CD14-positive monocyte (primary cell): Measurements from ENCODE around the gene DIPK1A. TPM values are rescaled to one million over a fixed set of nuclear protein-coding genes. Genes with fewer than 3 reads are reported as not detected.

Experiments
- DNase-seq, 3 donors: peaks; one replicate each; pipeline ENCODE4 v3.0.0-alpha.2; 2011 to 2022
- H2AFZ ChIP-seq: 2 replicates; pipeline ENCODE4 v1.6.0; 2012; ENCODE audit warnings: mild to moderate bottlenecking, low read depth, low read length, inconsistent platforms; ENCODE audit not compliant: insufficient read depth, poor library complexity, severe bottlenecking
- H3K27ac ChIP-seq, 2 donors: 1 replicate in 1 of 2; 2 replicates in 1 of 2; pipeline ENCODE4 v1.5.1; 2012 to 2013; ENCODE audit warnings: low read length in 2 of 2, control low read depth in 1 of 2, inconsistent platforms in 1 of 2, low read depth in 1 of 2, mild to moderate bottlenecking in 1 of 2
- H3K27me3 ChIP-seq, 2 donors: one replicate each; pipeline versions ENCODE4 v1.6.0 to v1.6.1; 2011 to 2013; ENCODE audit warnings: low read length in 2 of 2; ENCODE audit not compliant: control insufficient read depth in 2 of 2, insufficient read depth in 2 of 2
- H3K36me3 ChIP-seq, 2 donors: replicated peaks in 1 of 2; 1 replicate in 1 of 2; 2 replicates in 1 of 2; pipeline versions ENCODE4 v1.5.1 to v1.6.1; 2012 to 2013; ENCODE audit warnings: low read length in 2 of 2, control low read depth in 1 of 2, inconsistent platforms in 1 of 2, mild to moderate bottlenecking in 1 of 2; ENCODE audit not compliant: insufficient read depth in 2 of 2, control insufficient read depth in 1 of 2
- H3K4me1 ChIP-seq, 2 donors: 1 replicate in 1 of 2; 2 replicates in 1 of 2; pipeline versions ENCODE4 v1.5.1 to v1.6.1; 2012 to 2013; ENCODE audit warnings: low read length in 2 of 2, control low read depth in 1 of 2, inconsistent platforms in 1 of 2, mild to moderate bottlenecking in 1 of 2, moderate library complexity in 1 of 2; ENCODE audit not compliant: insufficient read depth in 2 of 2, control insufficient read depth in 1 of 2
- H3K4me2 ChIP-seq: replicated peaks from 2 replicates; pipeline ENCODE3; 2012; ENCODE audit warnings: low read length, moderate library complexity, mild to moderate bottlenecking; ENCODE audit not compliant: poor library complexity, severe bottlenecking; ENCODE audit errors: extremely low read depth
- H3K4me3 ChIP-seq, 3 experiments: fragments of 200-600 bp in 1 of 3; sonication (generic) in 1 of 3; replicated peaks in 1 of 3; 1 replicate in 2 of 3; 2 replicates in 1 of 3; pipeline ENCODE4 v1.5.1; 2011 to 2013; ENCODE audit warnings: low read length in 3 of 3, mild to moderate bottlenecking in 3 of 3, control low read depth in 2 of 3, low read depth in 2 of 3, inconsistent platforms in 1 of 3, moderate library complexity in 1 of 3
- H3K79me2 ChIP-seq: 2 replicates; pipeline ENCODE4 v1.6.0; 2012; ENCODE audit warnings: mild to moderate bottlenecking, control low read depth, inconsistent platforms, low read length, moderate library complexity; ENCODE audit not compliant: insufficient read depth
- H3K9ac ChIP-seq: 2 replicates; pipeline ENCODE4 v1.6.0; 2017; ENCODE audit warnings: low read length, mild to moderate bottlenecking; ENCODE audit not compliant: insufficient read depth, poor library complexity, severe bottlenecking
- H3K9me3 ChIP-seq, 2 donors: replicated peaks in 1 of 2; 1 replicate in 1 of 2; 2 replicates in 1 of 2; pipeline versions ENCODE4 v1.5.1 to v1.6.1; 2012 to 2013; ENCODE audit warnings: low read length in 2 of 2, control low read depth in 1 of 2; ENCODE audit not compliant: control insufficient read depth in 1 of 2, insufficient read depth in 1 of 2
- H4K20me1 ChIP-seq: 2 replicates; pipeline ENCODE4 v1.6.0; 2012; ENCODE audit warnings: mild to moderate bottlenecking, low read length, control low read depth, moderate library complexity; ENCODE audit not compliant: insufficient read depth
- H3K27ac Mint-ChIP-seq, 7 donors: one replicate each; pipeline ENCODE4 v1.8.0; 2020; ENCODE audit warnings: mild to moderate bottlenecking in 7 of 7, mixed read lengths in 7 of 7, moderate library complexity in 6 of 7, inconsistent platforms in 2 of 7
- H3K27me3 Mint-ChIP-seq, 3 donors: one replicate each; pipeline ENCODE4 v1.8.0; 2021 to 2022; ENCODE audit warnings: low read depth in 3 of 3, mild to moderate bottlenecking in 3 of 3, mixed read lengths in 3 of 3, moderate library complexity in 3 of 3, inconsistent platforms in 1 of 3
- H3K36me3 Mint-ChIP-seq, 2 donors: one replicate each; pipeline ENCODE4 v1.8.0; 2020; ENCODE audit warnings: mixed read lengths in 2 of 2, inconsistent platforms in 1 of 2, mild to moderate bottlenecking in 1 of 2
- H3K4me1 Mint-ChIP-seq: one replicate; pipeline ENCODE4 v1.8.0; 2020; ENCODE audit warnings: mild to moderate bottlenecking, mixed read lengths
- H3K4me3 Mint-ChIP-seq, 2 donors: one replicate each; pipeline ENCODE4 v1.8.0; 2020; ENCODE audit warnings: mild to moderate bottlenecking in 2 of 2, mixed read lengths in 2 of 2, moderate library complexity in 1 of 2
- H3K9me3 Mint-ChIP-seq, 7 donors: one replicate each; pipeline ENCODE4 v1.8.0; 2020 to 2022; ENCODE audit warnings: mixed read lengths in 7 of 7, mild to moderate bottlenecking in 6 of 7, moderate library complexity in 6 of 7, inconsistent platforms in 2 of 7
- CTCF ChIP-seq: fragments of 200-600 bp; IDR thresholded peaks from one replicate; pipeline ENCODE4 v1.8.0; 2022; ENCODE audit warnings: antibody characterized with exemption, mild to moderate bottlenecking
- WGBS: methylation state at CpG from one replicate; pipeline ENCODE4 v1.1.5; 2013; ENCODE audit warnings: missing lambda C conversion rate; ENCODE audit not compliant: insufficient coverage; 5-methylcytosine and 5-hydroxymethylcytosine counted together
- intact Hi-C, 2 donors: fragments of 100-400 bp; cut with micrococcal nuclease; formaldehyde crosslinking; loops; one replicate each; pipeline versions ENCODE4 v1.15.0 to v1.15.1; 2023
- polyA plus RNA-seq, 3 donors: library from polyadenylated mRNA; depleted of rRNA in 1 of 3; unstranded in 2 of 3; stranded (reverse) in 1 of 3; fragments of 300-500 nt in 2 of 3; fragments of >200 nt in 1 of 3; fragmentation: Illumina TruSeq in 2 of 3; gene quantifications; 1 replicate in 2 of 3; 2 replicates in 1 of 3; pipeline ENCODE4 v1.2.3, GENCODE V29; 2012 to 2021

Gene DIPK1A
- polyA plus RNA-seq, 3 donors = 0.45 to 1.4 (median 0.83) TPM

GRCh38 chr1:92874987-92875386 is 86.3 kb downstream of the DIPK1A start:
- Mint-ChIP-seq H3K27me3 (peaks cover 0 to 2% (median 0%) of the 10 kb centered on the region in 3 donors), H3K9me3 (peaks cover 0 to 9% (median 3%) of the 10 kb centered on the region in 7 donors), H3K4me1 (no peaks in the 10 kb centered on the region), H3K27ac (no peak overlapping the region), H3K4me3 (no peak overlapping the region), H3K36me3 (peaks cover 0 to 5% of the 10 kb centered on the region in 2 donors)
- H3K27me3 ChIP-seq = no peaks in the 10 kb centered on the region
- no peak overlapping the region for H2AFZ ChIP-seq
- H3K79me2 ChIP-seq = no peaks in the 10 kb centered on the region
- H3K9ac ChIP-seq = no peak overlapping the region
- no peaks in the 10 kb centered on the region for H3K4me1 ChIP-seq
- no peak overlapping the region for H3K4me3 ChIP-seq
- H3K9me3 ChIP-seq = no peaks in the 10 kb centered on the region
- DNase-seq = no peak
- no peak for TF ChIP-seq CTCF
- no peaks in the 10 kb centered on the region for H3K36me3 ChIP-seq
- no peaks in the 10 kb centered on the region for H4K20me1 ChIP-seq
- no peak overlapping the region for H3K27ac ChIP-seq
- WGBS = no CpG with 5 or more reads among the region's 2 CpGs
- intact Hi-C loops = no loop called here
- no peak overlapping the region for H3K4me2 ChIP-seq

- no peaks in the 10 kb centered on the region for H3K27me3 ChIP-seq
- Mint-ChIP-seq H3K27me3 (peaks cover 0 to 2% (median 0%) of the 10 kb centered on the region in 3 donors), H3K4me1 (no peaks in the 10 kb centered on the region), H3K27ac (no peak overlapping the region), H3K36me3 (peaks cover 0 to 5% of the 10 kb centered on the region in 2 donors), H3K9me3 (peaks cover 0 to 9% (median 3%) of the 10 kb centered on the region in 7 donors), H3K4me3 (no peak overlapping the region)
- no peaks in the 10 kb centered on the region for H3K36me3 ChIP-seq
- WGBS = 100% methylated on average over 2 of the region's 2 CpGs
- no peak overlapping the region for H3K27ac ChIP-seq
- no peak overlapping the region for H3K4me3 ChIP-seq
- no peak overlapping the region for H2AFZ ChIP-seq
- intact Hi-C loops = no loop called here
- no peak overlapping the region for H3K9ac ChIP-seq
- no peak overlapping the region for H3K4me2 ChIP-seq
- no peaks in the 10 kb centered on the region for H3K4me1 ChIP-seq
- no peaks in the 10 kb centered on the region for H3K9me3 ChIP-seq
- TF ChIP-seq CTCF = no peak
- H4K20me1 ChIP-seq = no peaks in the 10 kb centered on the region
- no peaks in the 10 kb centered on the region for H3K79me2 ChIP-seq
- DNase-seq = no peak
Measured at GRCh38 chr1:92872719-92873118, 88.5 kb downstream of the DIPK1A start.
